Measurements from ENCODE around the gene IRGC.

IRGC gene

DNA sequence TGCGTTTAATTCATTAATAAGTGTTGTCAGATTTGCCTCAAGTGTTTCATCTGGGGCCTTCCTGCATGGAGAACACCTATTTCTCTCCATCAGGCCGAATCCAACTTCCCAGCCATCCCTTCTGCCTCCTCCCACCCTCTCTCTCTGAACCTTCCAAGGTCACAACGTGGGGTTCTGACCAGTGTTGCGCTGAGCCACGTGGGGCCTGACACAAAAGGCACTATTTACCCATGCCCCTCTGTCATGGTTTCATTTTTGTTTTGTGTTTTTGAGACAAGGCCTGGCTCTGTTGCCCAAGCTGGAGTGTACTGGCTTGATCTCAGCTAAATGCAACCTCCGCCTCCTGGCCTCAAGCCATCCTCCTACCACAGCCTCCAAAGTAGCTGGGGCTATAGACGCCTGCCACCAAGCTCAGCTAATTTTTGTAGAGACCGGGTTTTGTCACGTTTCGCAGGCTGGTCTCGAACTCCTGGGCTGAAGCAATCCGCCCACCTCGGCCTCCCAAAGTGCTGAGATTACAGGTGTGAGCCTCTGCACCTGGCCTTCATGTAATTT, 8.6 kb upstream of the IRGC start:
- H3K27ac ChIP-seq (ENCODE audit: low read depth, low read length, severe bottlenecking), result no peak overlapping the region
- WGBS, 2 experiments (ENCODE audit: insufficient coverage in 2 of 2), result 75 to 77% methylated on average over 7 to 11 of the region's 13 CpGs
- H3K36me3 ChIP-seq (ENCODE audit: control insufficient read depth, insufficient read depth, low read length), result no peaks in the 10 kb centered on the region
- H3K4me3 ChIP-seq (ENCODE audit: extremely low read depth, insufficient read depth, low read length, poor library complexity, severe bottlenecking), result no peak overlapping the region
- peaks cover 4% of the 10 kb centered on the region for H3K4me1 ChIP-seq (ENCODE audit: control insufficient read depth, insufficient read depth, low read length, poor library complexity, severe bottlenecking)
- peaks cover 4% of the 10 kb centered on the region for H3K9me3 ChIP-seq (ENCODE audit: control insufficient read depth, low read length)

DNA sequence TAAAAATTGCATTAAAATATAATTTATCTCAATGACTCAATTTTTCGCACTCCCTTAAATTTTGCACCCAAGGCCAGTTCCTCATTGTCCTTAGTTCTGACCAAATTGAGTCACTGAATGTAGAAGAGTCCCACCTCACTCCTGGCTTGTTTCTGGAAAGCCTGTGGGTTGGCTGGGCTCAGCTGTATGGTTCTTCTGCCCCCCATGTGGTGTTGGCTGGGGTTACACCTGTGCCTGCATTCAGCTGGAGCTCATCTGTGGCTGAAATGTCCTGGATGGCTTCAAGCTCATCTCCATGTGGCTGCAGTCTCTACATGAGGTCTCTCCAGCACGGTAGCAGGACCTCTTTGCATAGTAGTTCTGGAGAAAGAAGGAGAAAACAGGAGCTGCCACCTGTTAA, 7.2 kb upstream of the IRGC start:
- H3K4me3 ChIP-seq (ENCODE audit: extremely low read depth, insufficient read depth, low read length, poor library complexity, severe bottlenecking), result no peak overlapping the region
- no peaks in the 10 kb centered on the region for H3K36me3 ChIP-seq (ENCODE audit: control insufficient read depth, insufficient read depth, low read length)
- H3K27ac ChIP-seq (ENCODE audit: low read depth, low read length, severe bottlenecking), result no peak overlapping the region
- H3K4me1 ChIP-seq (ENCODE audit: control insufficient read depth, insufficient read depth, low read length, poor library complexity, severe bottlenecking), result no peaks in the 10 kb centered on the region
- peaks cover 4% of the 10 kb centered on the region for H3K9me3 ChIP-seq (ENCODE audit: control insufficient read depth, low read length)
- 0% methylated on average over 1 of the region's 2 CpGs for WGBS, 2 experiments (ENCODE audit: insufficient coverage in 2 of 2)

DNA sequence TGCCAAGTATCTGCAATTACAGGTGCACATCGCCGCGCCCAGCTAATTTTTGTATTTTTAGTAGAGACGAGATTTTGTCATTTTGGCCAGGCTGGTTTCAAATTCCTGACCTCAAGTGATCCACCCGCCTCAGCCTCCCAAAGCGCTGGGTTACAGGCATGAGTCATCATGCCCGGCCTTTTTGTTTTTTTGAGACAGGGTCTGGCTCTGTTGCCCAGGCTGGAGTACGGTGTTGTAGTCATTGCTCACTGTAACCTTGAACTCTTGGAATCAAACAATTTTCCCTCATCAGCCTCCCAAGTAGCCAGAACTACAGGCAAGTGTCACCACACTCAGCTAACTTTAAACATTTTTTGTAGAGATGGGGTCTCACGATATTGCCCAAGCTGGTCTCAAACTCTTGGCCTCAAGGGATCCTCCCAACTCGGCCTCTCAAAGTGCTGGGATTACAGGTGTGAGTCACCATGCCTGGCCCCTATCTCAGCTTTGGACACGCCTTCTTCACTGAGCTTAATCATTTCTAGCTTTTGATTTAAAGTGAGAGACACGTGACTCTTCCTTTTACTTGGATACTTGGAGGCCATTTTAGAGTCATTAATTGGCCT, 4.0 kb upstream of the IRGC start:
- H3K36me3 ChIP-seq (ENCODE audit: control insufficient read depth, insufficient read depth, low read length), result no peaks in the 10 kb centered on the region
- 85 to 93% methylated on average over 11 of the region's 12 CpGs for WGBS, 2 experiments (ENCODE audit: insufficient coverage in 2 of 2)

DNA sequence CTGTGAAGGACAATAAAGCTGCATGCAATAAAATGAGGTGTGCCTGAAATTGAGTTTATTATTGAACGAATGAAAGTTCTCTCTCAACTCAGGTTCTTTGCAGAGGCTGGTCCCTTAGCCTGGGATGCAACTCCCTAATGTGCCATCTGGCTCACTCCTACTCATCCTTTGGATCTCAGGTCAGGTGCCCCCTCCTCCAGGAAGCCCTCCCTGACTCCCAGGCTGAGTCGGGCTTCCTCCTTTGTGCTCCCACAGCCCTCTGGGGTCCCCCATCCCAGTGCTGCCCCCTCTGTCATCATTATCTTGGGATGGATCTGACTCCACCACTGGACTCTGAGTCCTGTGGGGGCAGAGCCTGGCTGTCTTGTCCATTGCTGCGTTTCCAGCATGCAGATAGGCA, 2.7 kb upstream of the IRGC start:
- 78 to 91% methylated on average over 3 of the region's 3 CpGs for WGBS, 2 experiments (ENCODE audit: insufficient coverage in 2 of 2)
- Histone ChIP-seq H3K4me1 (ENCODE audit: control insufficient read depth, insufficient read depth, low read length, poor library complexity, severe bottlenecking) (no peaks in the 10 kb centered on the region), H3K9me3 (ENCODE audit: control insufficient read depth, low read length) (peaks cover 4% of the 10 kb centered on the region), H3K36me3 (ENCODE audit: control insufficient read depth, insufficient read depth, low read length) (no peaks in the 10 kb centered on the region), H3K4me3 (ENCODE audit: extremely low read depth, insufficient read depth, low read length, poor library complexity, severe bottlenecking) (no peak overlapping the region), H3K27ac (ENCODE audit: low read depth, low read length, severe bottlenecking) (no peak overlapping the region)

More for the DNA sequence above, 4.0 kb upstream of the IRGC start:
- Histone ChIP-seq H3K27ac (ENCODE audit: low read depth, low read length, severe bottlenecking) (no peak overlapping the region), H3K4me3 (ENCODE audit: extremely low read depth, insufficient read depth, low read length, poor library complexity, severe bottlenecking) (no peak overlapping the region), H3K9me3 (ENCODE audit: control insufficient read depth, low read length) (peaks cover 4% of the 10 kb centered on the region), H3K4me1 (ENCODE audit: control insufficient read depth, insufficient read depth, low read length, poor library complexity, severe bottlenecking) (no peaks in the 10 kb centered on the region)

DNA sequence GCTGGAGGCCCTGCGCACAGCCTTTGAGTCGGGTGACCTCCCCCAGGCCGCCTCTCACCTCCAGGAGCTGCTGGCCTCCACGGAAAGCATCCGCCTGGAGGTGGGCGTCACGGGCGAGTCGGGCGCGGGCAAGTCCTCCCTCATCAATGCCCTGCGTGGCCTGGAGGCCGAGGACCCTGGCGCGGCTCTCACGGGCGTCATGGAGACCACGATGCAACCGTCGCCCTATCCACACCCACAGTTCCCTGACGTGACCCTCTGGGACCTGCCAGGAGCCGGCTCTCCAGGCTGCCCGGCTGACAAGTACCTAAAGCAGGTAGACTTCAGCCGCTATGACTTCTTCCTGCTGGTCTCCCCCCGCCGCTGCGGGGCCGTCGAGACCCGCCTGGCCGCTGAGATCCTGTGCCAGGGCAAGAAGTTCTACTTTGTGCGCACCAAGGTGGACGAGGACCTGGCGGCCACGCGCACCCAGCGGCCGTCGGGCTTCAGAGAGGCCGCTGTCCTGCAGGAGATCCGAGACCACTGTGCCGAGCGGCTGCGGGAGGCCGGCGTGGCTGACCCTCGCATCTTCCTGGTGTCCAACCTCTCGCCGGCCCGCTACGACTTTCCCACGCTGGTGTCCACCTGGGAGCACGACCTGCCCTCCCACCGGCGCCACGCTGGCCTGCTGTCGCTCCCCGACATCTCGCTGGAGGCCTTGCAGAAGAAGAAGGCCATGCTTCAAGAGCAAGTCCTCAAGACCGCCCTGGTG, 2.9 kb downstream of the IRGC start:
- 94% methylated on average over 55 to 59 of the region's 60 CpGs for WGBS, 2 experiments (ENCODE audit: insufficient coverage in 2 of 2)
- H3K4me1 ChIP-seq (ENCODE audit: control insufficient read depth, insufficient read depth, low read length, poor library complexity, severe bottlenecking), result no peaks in the 10 kb centered on the region
- H3K36me3 ChIP-seq (ENCODE audit: control insufficient read depth, insufficient read depth, low read length), result no peaks in the 10 kb centered on the region
- no peak overlapping the region for H3K27ac ChIP-seq (ENCODE audit: low read depth, low read length, severe bottlenecking)
- H3K4me3 ChIP-seq (ENCODE audit: extremely low read depth, insufficient read depth, low read length, poor library complexity, severe bottlenecking), result no peak overlapping the region
- H3K9me3 ChIP-seq (ENCODE audit: control insufficient read depth, low read length), result no peaks in the 10 kb centered on the region

DNA sequence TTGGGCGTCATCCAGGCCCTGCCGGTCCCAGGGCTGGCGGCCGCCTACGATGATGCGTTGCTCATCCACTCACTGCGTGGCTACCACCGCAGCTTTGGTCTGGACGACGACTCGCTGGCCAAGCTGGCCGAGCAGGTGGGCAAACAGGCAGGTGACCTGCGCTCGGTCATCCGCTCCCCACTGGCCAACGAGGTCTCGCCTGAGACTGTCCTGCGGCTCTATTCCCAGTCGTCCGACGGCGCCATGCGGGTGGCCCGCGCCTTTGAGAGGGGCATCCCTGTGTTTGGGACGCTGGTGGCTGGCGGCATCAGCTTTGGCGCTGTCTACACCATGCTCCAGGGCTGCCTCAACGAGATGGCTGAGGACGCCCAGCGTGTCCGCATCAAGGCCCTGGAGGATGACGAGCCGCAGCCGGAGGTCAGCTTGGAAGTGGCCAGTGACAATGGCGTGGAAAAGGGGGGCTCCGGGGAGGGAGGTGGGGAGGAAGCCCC, 3.5 kb downstream of the IRGC start:
- Histone ChIP-seq H3K27ac (ENCODE audit: low read depth, low read length, severe bottlenecking) (no peak overlapping the region), H3K4me3 (ENCODE audit: extremely low read depth, insufficient read depth, low read length, poor library complexity, severe bottlenecking) (no peak overlapping the region), H3K4me1 (ENCODE audit: control insufficient read depth, insufficient read depth, low read length, poor library complexity, severe bottlenecking) (no peaks in the 10 kb centered on the region), H3K9me3 (ENCODE audit: control insufficient read depth, low read length) (no peaks in the 10 kb centered on the region), H3K36me3 (ENCODE audit: control insufficient read depth, insufficient read depth, low read length) (no peaks in the 10 kb centered on the region)
- 95% methylated on average over 27 to 37 of the region's 37 CpGs for WGBS, 2 experiments (ENCODE audit: insufficient coverage in 2 of 2)

DNA sequence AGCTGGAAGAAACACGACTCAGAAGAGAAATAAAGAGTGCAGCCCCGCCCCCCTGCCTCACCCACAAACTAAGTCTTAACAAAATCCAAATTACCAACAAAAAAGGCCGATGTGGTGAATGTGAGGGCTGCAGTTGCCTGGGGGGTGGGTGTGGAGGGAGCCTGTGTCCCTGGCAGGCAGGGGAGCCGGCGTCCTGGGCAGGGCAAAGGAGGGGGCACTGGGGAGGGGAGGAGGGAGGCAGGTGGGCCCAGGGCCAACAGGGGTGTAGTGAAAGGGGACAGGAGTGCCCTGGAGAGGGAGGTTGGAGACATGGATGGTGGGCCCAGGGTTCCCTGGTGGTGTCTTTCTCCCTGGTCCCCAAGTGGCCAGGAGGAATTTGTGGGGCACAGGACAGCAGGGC, 4.0 kb downstream of the IRGC start:
- Histone ChIP-seq H3K4me3 (ENCODE audit: extremely low read depth, insufficient read depth, low read length, poor library complexity, severe bottlenecking) (no peak overlapping the region), H3K27ac (ENCODE audit: low read depth, low read length, severe bottlenecking) (no peak overlapping the region), H3K9me3 (ENCODE audit: control insufficient read depth, low read length) (no peaks in the 10 kb centered on the region), H3K4me1 (ENCODE audit: control insufficient read depth, insufficient read depth, low read length, poor library complexity, severe bottlenecking) (no peaks in the 10 kb centered on the region), H3K36me3 (ENCODE audit: control insufficient read depth, insufficient read depth, low read length) (no peaks in the 10 kb centered on the region)
- WGBS, 2 experiments (ENCODE audit: insufficient coverage in 2 of 2), result 59 to 80% methylated on average over 2 to 3 of the region's 5 CpGs

DNA sequence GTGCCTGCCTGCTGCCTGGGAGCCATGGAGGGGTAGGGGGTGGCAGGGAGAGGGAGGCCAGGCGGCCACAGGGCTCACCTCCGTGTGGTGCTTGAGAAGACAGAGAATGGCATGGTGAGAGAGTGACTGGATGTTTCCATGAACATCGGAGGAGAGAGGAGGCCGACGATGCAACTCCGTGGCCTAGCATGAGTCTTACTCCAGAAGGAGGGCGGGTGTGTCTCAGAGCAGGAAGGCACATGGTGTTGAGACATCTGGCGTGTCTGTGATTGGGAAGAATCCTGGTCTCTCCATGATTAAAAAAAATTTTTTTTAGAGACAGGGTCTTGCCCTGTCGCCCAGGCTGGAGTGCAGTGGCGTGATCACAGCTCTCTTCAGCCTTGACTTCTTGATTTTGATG, 5.1 kb downstream of the IRGC start:
- WGBS, 2 experiments (ENCODE audit: insufficient coverage in 2 of 2), result 85 to 90% methylated on average over 10 of the region's 10 CpGs
- no peak overlapping the region for H3K27ac ChIP-seq (ENCODE audit: low read depth, low read length, severe bottlenecking)
- H3K4me1 ChIP-seq (ENCODE audit: control insufficient read depth, insufficient read depth, low read length, poor library complexity, severe bottlenecking), result no peaks in the 10 kb centered on the region
- no peaks in the 10 kb centered on the region for H3K9me3 ChIP-seq (ENCODE audit: control insufficient read depth, low read length)
- H3K4me3 ChIP-seq (ENCODE audit: extremely low read depth, insufficient read depth, low read length, poor library complexity, severe bottlenecking), result no peak overlapping the region
- H3K36me3 ChIP-seq (ENCODE audit: control insufficient read depth, insufficient read depth, low read length), result no peaks in the 10 kb centered on the region

DNA sequence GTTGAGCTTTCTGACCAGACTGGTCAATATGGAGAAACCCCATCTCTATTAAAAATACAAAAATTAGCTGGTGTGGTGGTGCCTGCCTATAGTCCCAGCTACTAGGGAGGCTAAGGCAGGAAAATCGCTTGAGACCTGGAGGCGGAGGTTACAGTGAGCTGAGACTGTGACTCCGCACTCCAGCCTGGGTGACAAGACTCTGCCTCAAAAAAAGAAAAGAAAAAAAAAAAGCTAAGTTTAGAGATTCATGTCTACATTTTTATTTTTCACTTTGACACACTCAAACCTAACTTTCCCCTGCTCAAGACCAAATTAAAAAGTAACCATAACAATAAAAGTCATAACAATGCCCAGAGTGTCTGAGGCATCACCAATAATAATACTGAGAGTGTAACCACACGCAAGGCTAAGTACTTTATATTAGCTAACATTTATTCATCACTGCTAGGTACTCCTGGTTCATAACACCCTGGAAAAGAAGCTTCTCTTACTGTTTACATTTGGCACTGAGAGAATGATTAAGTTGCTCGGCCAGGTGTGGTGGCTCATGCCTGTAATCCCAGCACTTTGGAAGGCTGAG, 5.7 kb downstream of the IRGC start:
- 86 to 92% methylated on average over 1 to 3 of the region's 5 CpGs for WGBS, 2 experiments (ENCODE audit: insufficient coverage in 2 of 2)
- no peaks in the 10 kb centered on the region for H3K9me3 ChIP-seq (ENCODE audit: control insufficient read depth, low read length)
- H3K4me1 ChIP-seq (ENCODE audit: control insufficient read depth, insufficient read depth, low read length, poor library complexity, severe bottlenecking), result no peaks in the 10 kb centered on the region
- no peak overlapping the region for H3K27ac ChIP-seq (ENCODE audit: low read depth, low read length, severe bottlenecking)
- H3K4me3 ChIP-seq (ENCODE audit: extremely low read depth, insufficient read depth, low read length, poor library complexity, severe bottlenecking), result no peak overlapping the region
- no peaks in the 10 kb centered on the region for H3K36me3 ChIP-seq (ENCODE audit: control insufficient read depth, insufficient read depth, low read length)

DNA sequence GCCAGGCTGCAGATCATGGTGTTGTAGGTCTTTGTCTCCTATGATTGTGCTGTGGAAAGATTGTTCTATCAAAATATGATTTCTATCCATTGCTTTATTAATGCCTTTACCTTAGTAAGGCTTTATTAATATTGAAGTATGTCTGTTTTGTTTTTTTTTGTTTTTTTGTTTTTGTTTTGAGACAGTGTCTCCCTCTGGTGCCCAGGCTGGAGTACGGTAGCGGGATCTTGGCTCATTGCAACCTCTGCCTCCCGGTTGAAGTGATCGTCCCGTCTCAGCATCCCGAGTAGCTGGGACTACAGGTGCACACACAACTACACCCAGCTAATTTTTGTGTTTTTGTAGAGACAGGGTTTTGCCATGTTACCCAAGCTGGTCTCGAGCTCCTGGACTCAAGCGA, 7.7 kb downstream of the IRGC start:
- H3K4me1 ChIP-seq (ENCODE audit: control insufficient read depth, insufficient read depth, low read length, poor library complexity, severe bottlenecking), result no peaks in the 10 kb centered on the region
- H3K9me3 ChIP-seq (ENCODE audit: control insufficient read depth, low read length), result no peaks in the 10 kb centered on the region
- 64 to 94% methylated on average over 2 to 6 of the region's 8 CpGs for WGBS, 2 experiments (ENCODE audit: insufficient coverage in 2 of 2)
- peaks cover 3% of the 10 kb centered on the region for H3K36me3 ChIP-seq (ENCODE audit: control insufficient read depth, insufficient read depth, low read length)
- no peak overlapping the region for H3K4me3 ChIP-seq (ENCODE audit: extremely low read depth, insufficient read depth, low read length, poor library complexity, severe bottlenecking)
- H3K27ac ChIP-seq (ENCODE audit: low read depth, low read length, severe bottlenecking), result no peak overlapping the region

Measured in mesodermal cell (in vitro differentiated cells).